ENCODE results near the gene ARHGAP40.

Gene ARHGAP40

GRCh38 chr20:38667417-38667956, 65.9 kb downstream of the ARHGAP40 start:
- H2AFZ ChIP-seq (ENCODE audit: low read length, unreplicated experiment) = no peak overlapping the region
- H3K27ac ChIP-seq (ENCODE audit: low read depth, low read length) = no peak overlapping the region
- H3K4me3 ChIP-seq (ENCODE audit: low read depth, low read length) = no peak overlapping the region
- peaks cover 77% of the 10 kb centered on the region for H3K27me3 ChIP-seq (ENCODE audit: insufficient read depth, low read length)
- no peaks in the 10 kb centered on the region for H3K79me2 ChIP-seq (ENCODE audit: control insufficient read depth, insufficient read depth, low read length, unreplicated experiment)
- no peaks in the 10 kb centered on the region for H3K4me1 ChIP-seq (ENCODE audit: control insufficient read depth, insufficient read depth, low read length, unreplicated experiment)
- H3K36me3 ChIP-seq (ENCODE audit: insufficient read depth, low read length) = no peaks in the 10 kb centered on the region

- no peaks in the 10 kb centered on the region for H3K79me2 ChIP-seq (ENCODE audit: control insufficient read depth, insufficient read depth, low read length, unreplicated experiment)
- no peaks in the 10 kb centered on the region for H3K4me1 ChIP-seq (ENCODE audit: control insufficient read depth, insufficient read depth, low read length, unreplicated experiment)
These were observed 68.1 kb downstream of the ARHGAP40 start for GRCh38 chr20:38669688-38670087.

GRCh38 chr20:38670786-38671185, 69.2 kb downstream of the ARHGAP40 start:
- Histone ChIP-seq H3K4me1 (ENCODE audit: control insufficient read depth, insufficient read depth, low read length, unreplicated experiment) (no peaks in the 10 kb centered on the region), H3K27me3 (ENCODE audit: insufficient read depth, low read length) (peaks cover 52% of the 10 kb centered on the region), H3K4me3 (ENCODE audit: low read depth, low read length) (no peak overlapping the region), H3K79me2 (ENCODE audit: control insufficient read depth, insufficient read depth, low read length, unreplicated experiment) (no peaks in the 10 kb centered on the region), H3K36me3 (ENCODE audit: insufficient read depth, low read length) (no peaks in the 10 kb centered on the region), H2AFZ (ENCODE audit: low read length, unreplicated experiment) (no peak overlapping the region), H3K27ac (ENCODE audit: low read depth, low read length) (no peak overlapping the region)

More at GRCh38 chr20:38669688-38670087, 68.1 kb downstream of the ARHGAP40 start:
- Histone ChIP-seq H2AFZ (ENCODE audit: low read length, unreplicated experiment) (no peak overlapping the region), H3K36me3 (ENCODE audit: insufficient read depth, low read length) (no peaks in the 10 kb centered on the region), H3K27me3 (ENCODE audit: insufficient read depth, low read length) (peaks cover 59% of the 10 kb centered on the region), H3K27ac (ENCODE audit: low read depth, low read length) (no peak overlapping the region), H3K4me3 (ENCODE audit: low read depth, low read length) (no peak overlapping the region)

GRCh38 chr20:38671186-38671585, 69.6 kb downstream of the ARHGAP40 start:
- H3K79me2 ChIP-seq (ENCODE audit: control insufficient read depth, insufficient read depth, low read length, unreplicated experiment) = no peaks in the 10 kb centered on the region
- no peak overlapping the region for H3K4me3 ChIP-seq (ENCODE audit: low read depth, low read length)
- H2AFZ ChIP-seq (ENCODE audit: low read length, unreplicated experiment) = no peak overlapping the region
- H3K27ac ChIP-seq (ENCODE audit: low read depth, low read length) = no peak overlapping the region
- H3K36me3 ChIP-seq (ENCODE audit: insufficient read depth, low read length) = no peaks in the 10 kb centered on the region
- H3K27me3 ChIP-seq (ENCODE audit: insufficient read depth, low read length) = peaks cover 48% of the 10 kb centered on the region
- H3K4me1 ChIP-seq (ENCODE audit: control insufficient read depth, insufficient read depth, low read length, unreplicated experiment) = no peaks in the 10 kb centered on the region

- H3K79me2 ChIP-seq (ENCODE audit: control insufficient read depth, insufficient read depth, low read length, unreplicated experiment) = no peaks in the 10 kb centered on the region
- no peak overlapping the region for H3K4me3 ChIP-seq (ENCODE audit: low read depth, low read length)
- no peaks in the 10 kb centered on the region for H3K36me3 ChIP-seq (ENCODE audit: insufficient read depth, low read length)
- no peaks in the 10 kb centered on the region for H3K4me1 ChIP-seq (ENCODE audit: control insufficient read depth, insufficient read depth, low read length, unreplicated experiment)
- H2AFZ ChIP-seq (ENCODE audit: low read length, unreplicated experiment) = no peak overlapping the region
- peaks cover 42% of the 10 kb centered on the region for H3K27me3 ChIP-seq (ENCODE audit: insufficient read depth, low read length)
- H3K27ac ChIP-seq (ENCODE audit: low read depth, low read length) = no peak overlapping the region
These were observed 70.2 kb downstream of the ARHGAP40 start for GRCh38 chr20:38671701-38672292.

- Histone ChIP-seq H3K4me1 (ENCODE audit: control insufficient read depth, insufficient read depth, low read length, unreplicated experiment) (no peaks in the 10 kb centered on the region), H3K27ac (ENCODE audit: low read depth, low read length) (no peak overlapping the region), H3K4me3 (ENCODE audit: low read depth, low read length) (no peak overlapping the region), H3K36me3 (ENCODE audit: insufficient read depth, low read length) (no peaks in the 10 kb centered on the region), H2AFZ (ENCODE audit: low read length, unreplicated experiment) (no peak overlapping the region), H3K27me3 (ENCODE audit: insufficient read depth, low read length) (peaks cover 38% of the 10 kb centered on the region), H3K79me2 (ENCODE audit: control insufficient read depth, insufficient read depth, low read length, unreplicated experiment) (no peaks in the 10 kb centered on the region)
These were observed 70.9 kb downstream of the ARHGAP40 start for GRCh38 chr20:38672504-38672903.

- H3K4me3 ChIP-seq (ENCODE audit: low read depth, low read length) = peak overlapping the region; percentile 92
- no peaks in the 10 kb centered on the region for H3K36me3 ChIP-seq (ENCODE audit: insufficient read depth, low read length)
- peaks cover 30% of the 10 kb centered on the region for H3K27me3 ChIP-seq (ENCODE audit: insufficient read depth, low read length)
- no peak overlapping the region for H3K27ac ChIP-seq (ENCODE audit: low read depth, low read length)
- H3K4me1 ChIP-seq (ENCODE audit: control insufficient read depth, insufficient read depth, low read length, unreplicated experiment) = no peaks in the 10 kb centered on the region
- no peak overlapping the region for H2AFZ ChIP-seq (ENCODE audit: low read length, unreplicated experiment)
- H3K79me2 ChIP-seq (ENCODE audit: control insufficient read depth, insufficient read depth, low read length, unreplicated experiment) = no peaks in the 10 kb centered on the region
These were observed 71.7 kb downstream of the ARHGAP40 start for GRCh38 chr20:38673261-38673660.

- no peaks in the 10 kb centered on the region for H3K79me2 ChIP-seq (ENCODE audit: control insufficient read depth, insufficient read depth, low read length, unreplicated experiment)
- no peaks in the 10 kb centered on the region for H3K4me1 ChIP-seq (ENCODE audit: control insufficient read depth, insufficient read depth, low read length, unreplicated experiment)
- H2AFZ ChIP-seq (ENCODE audit: low read length, unreplicated experiment) = peak overlapping the region; percentile 100
- no peak overlapping the region for H3K27ac ChIP-seq (ENCODE audit: low read depth, low read length)
- H3K4me3 ChIP-seq (ENCODE audit: low read depth, low read length) = peak overlapping the region; percentile 92
- H3K27me3 ChIP-seq (ENCODE audit: insufficient read depth, low read length) = peaks cover 27% of the 10 kb centered on the region
- no peaks in the 10 kb centered on the region for H3K36me3 ChIP-seq (ENCODE audit: insufficient read depth, low read length)
These were observed 72.1 kb downstream of the ARHGAP40 start for GRCh38 chr20:38673725-38674091.

- Histone ChIP-seq H3K79me2 (ENCODE audit: control insufficient read depth, insufficient read depth, low read length, unreplicated experiment) (no peaks in the 10 kb centered on the region), H3K27ac (ENCODE audit: low read depth, low read length) (no peak overlapping the region), H2AFZ (ENCODE audit: low read length, unreplicated experiment) (peak overlapping the region; percentile 100), H3K4me3 (ENCODE audit: low read depth, low read length) (peak overlapping the region; percentile 92), H3K27me3 (ENCODE audit: insufficient read depth, low read length) (peaks cover 22% of the 10 kb centered on the region), H3K36me3 (ENCODE audit: insufficient read depth, low read length) (no peaks in the 10 kb centered on the region), H3K4me1 (ENCODE audit: control insufficient read depth, insufficient read depth, low read length, unreplicated experiment) (no peaks in the 10 kb centered on the region)
These were observed 72.6 kb downstream of the ARHGAP40 start for GRCh38 chr20:38674092-38674764.

- peaks cover 21% of the 10 kb centered on the region for H3K27me3 ChIP-seq (ENCODE audit: insufficient read depth, low read length)
- no peak overlapping the region for H2AFZ ChIP-seq (ENCODE audit: low read length, unreplicated experiment)
- H3K4me3 ChIP-seq (ENCODE audit: low read depth, low read length) = peak overlapping the region; percentile 92
- no peaks in the 10 kb centered on the region for H3K4me1 ChIP-seq (ENCODE audit: control insufficient read depth, insufficient read depth, low read length, unreplicated experiment)
- H3K36me3 ChIP-seq (ENCODE audit: insufficient read depth, low read length) = no peaks in the 10 kb centered on the region
- no peak overlapping the region for H3K27ac ChIP-seq (ENCODE audit: low read depth, low read length)
- H3K79me2 ChIP-seq (ENCODE audit: control insufficient read depth, insufficient read depth, low read length, unreplicated experiment) = no peaks in the 10 kb centered on the region
These were observed 73.1 kb downstream of the ARHGAP40 start for GRCh38 chr20:38674765-38675133.

GRCh38 chr20:38676576-38676975, 75.0 kb downstream of the ARHGAP40 start:
- H2AFZ ChIP-seq (ENCODE audit: low read length, unreplicated experiment) = no peak overlapping the region
- no peak overlapping the region for H3K27ac ChIP-seq (ENCODE audit: low read depth, low read length)
- H3K79me2 ChIP-seq (ENCODE audit: control insufficient read depth, insufficient read depth, low read length, unreplicated experiment) = no peaks in the 10 kb centered on the region
- H3K4me1 ChIP-seq (ENCODE audit: control insufficient read depth, insufficient read depth, low read length, unreplicated experiment) = no peaks in the 10 kb centered on the region
- H3K36me3 ChIP-seq (ENCODE audit: insufficient read depth, low read length) = no peaks in the 10 kb centered on the region
- peaks cover 10% of the 10 kb centered on the region for H3K27me3 ChIP-seq (ENCODE audit: insufficient read depth, low read length)
- no peak overlapping the region for H3K4me3 ChIP-seq (ENCODE audit: low read depth, low read length)
